H1 (cell line): ENCODE results near the gene SLC5A10. TPM values are rescaled to one million over a fixed set of nuclear protein-coding genes. Genes with fewer than 3 reads are reported as not detected.

ENCODE experiments used
- CTBP2 ChIP-seq: IDR thresholded peaks from 2 replicates; pipeline ENCODE4 v1.7.0; 2011; ENCODE audit warnings: borderline replicate concordance, mild to moderate bottlenecking, moderate library complexity, mixed read lengths, low read length; ENCODE audit not compliant: insufficient read depth, insufficient read length
- EGR1 ChIP-seq: IDR thresholded peaks from 2 replicates; pipeline ENCODE4 v1.6.1; 2011; ENCODE audit warnings: low read depth, low read length, borderline replicate concordance
- RFX5 ChIP-seq: IDR thresholded peaks from 2 replicates; pipeline ENCODE4 v1.6.1; 2011; ENCODE audit warnings: low read depth, low read length, improper control_type of control experiment, borderline replicate concordance
- SAP30 ChIP-seq: fragments of 300-600 bp; sonication (generic); IDR thresholded peaks from 2 replicates; pipeline ENCODE4 v1.7.1; 2012; ENCODE audit warnings: low read length, moderate library complexity, mild to moderate bottlenecking, inconsistent platforms; ENCODE audit not compliant: insufficient read depth, insufficient replicate concordance
- polyA plus RNA-seq, 7 experiments: library from polyadenylated mRNA; depleted of rRNA in 3 of 7; stranded (reverse) in 5 of 7; unstranded in 2 of 7; fragments of >200 nt in 5 of 7; fragments of 200-250 nt in 2 of 7; gene quantifications; 1 replicate in 5 of 7; 2 replicates in 1 of 7; 4 replicates in 1 of 7; pipeline versions ENCODE4 v1.2.1 to v1.2.3, GENCODE V29; 2011 to 2013; ENCODE audit warnings: missing spikeins in 2 of 7, mixed read lengths in 2 of 7
- total RNA-seq: library from RNA; stranded (reverse); fragmentation: NEBNext Ultra II Directional; extraction: Animal tissue kit (Norgen Biotek cat#: 25700); gene quantifications from 2 replicates; pipeline ENCODE4 v1.2.1, GENCODE V29; 2021

SLC5A10 gene
- total and polyA plus RNA-seq, 2 of the 8 experiments (the other 6 are each of a cell fraction or from before 2014, with no cell fraction given): 0.05 to 0.11 TPM

DNA sequence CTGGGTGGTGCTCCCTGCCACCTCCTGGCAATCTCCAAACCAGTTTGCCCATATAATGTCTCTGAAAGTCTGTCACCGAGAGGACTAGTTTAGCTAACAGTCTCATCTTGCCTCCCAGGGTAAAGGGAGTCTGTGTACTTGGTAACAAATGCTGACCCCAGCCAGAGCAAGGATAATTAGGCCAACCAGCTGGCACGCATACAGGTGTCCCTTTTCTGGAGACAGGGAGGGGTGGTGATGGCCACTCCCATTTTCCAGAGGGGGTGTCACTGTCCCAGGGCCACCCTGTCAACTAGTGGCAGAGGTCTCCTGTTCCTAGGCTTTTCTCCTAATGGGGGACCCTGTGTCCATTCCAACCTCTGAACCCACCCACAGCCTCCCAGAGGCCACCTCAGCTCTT lies 44.5 kb downstream of the SLC5A10 start (continued):
- no peak for TF ChIP-seq SAP30
- TF ChIP-seq EGR1: no peak
- no peak for TF ChIP-seq CTBP2
- TF ChIP-seq RFX5: no peak
